Right cardiac atrium (tissue), 5 donors: ENCODE results near the gene DENND1A. TPM values are rescaled to one million over a fixed set of nuclear protein-coding genes. Genes with fewer than 3 reads are reported as not detected.
"Not testable (repeated sequence)": the region's sequence is repeated elsewhere in the genome, so short reads cannot be mapped to it uniquely, and the experiment has no call there.

Source experiments
- ATAC-seq, 2 donors: fragments of 200-7000 bp; cut with Tn5 transposase; one replicate each; pipeline versions ENCODE4 v1.8.0 to v1.9.1; 2020; ENCODE audit warnings: moderate library complexity in 2 of 2, mild to moderate bottlenecking in 1 of 2
- DNase-seq, 3 donors: peaks; one replicate each; pipeline ENCODE4 v3.0.0-alpha.2; 2020
- H3K27ac ChIP-seq: one replicate; pipeline ENCODE4 v1.5.1; 2013; ENCODE audit warnings: mild to moderate bottlenecking, low read length, control low read depth, moderate library complexity
- H3K27me3 ChIP-seq: one replicate; pipeline ENCODE4 v1.6.1; 2013; ENCODE audit not compliant: control insufficient read depth, insufficient read depth
- H3K4me1 ChIP-seq: one replicate; pipeline ENCODE4 v1.6.1; 2013; ENCODE audit warnings: low read length; ENCODE audit not compliant: control insufficient read depth, insufficient read depth
- H3K4me3 ChIP-seq: one replicate; pipeline ENCODE4 v1.5.1; 2013; ENCODE audit warnings: low read length, control low read depth
- H3K9me3 ChIP-seq: one replicate; pipeline ENCODE4 v1.6.1; 2013; ENCODE audit warnings: low read length; ENCODE audit not compliant: control insufficient read depth
- WGBS: extraction: QIAGEN DNeasy Blood & Tissue Kit; methylation state at CpG from one replicate; pipeline ENCODE4 v1.1.7; 2013; 5-methylcytosine and 5-hydroxymethylcytosine counted together
- intact Hi-C, 4 donors: fragments of 100-400 bp; cut with DNase I; formaldehyde crosslinking; loops; one replicate each; pipeline versions ENCODE4 v1.11.0 to v1.14.0; 2022 to 2023
- polyA plus RNA-seq: library from polyadenylated mRNA; stranded (reverse); fragments of 200-250 nt; gene quantifications from one replicate; pipeline ENCODE4 v1.2.3, GENCODE V29; 2013
- total RNA-seq, 4 donors: library from RNA; stranded (reverse); fragmentation: NEBNext Ultra II Directional; extraction: Animal tissue kit (Norgen Biotek cat#: 25700); gene quantifications; one replicate each; pipeline ENCODE4 v1.2.1, GENCODE V29; 2021
- donor health status: healthy with polysubstance abuse.
- donor health status: DM: no; HTN: yes; CAD: no.
- donor health status: DM: no; HTN: no; CAD: no.
- donor health status: DM: no; HTN: yes; CAD: no; lungs with severe emphysema.
- donor health status: DM: yes; HTN: yes; CAD: no.

DENND1A gene
- total and polyA plus RNA-seq, 5 donors: 11.4 to 19.3 (median 17.4) TPM

- no peak for DNase-seq
- no peaks in the 10 kb centered on the region for H3K27me3 ChIP-seq
- intact Hi-C loops: no loop called here
- no peaks in the 10 kb centered on the region for H3K9me3 ChIP-seq
- 67% methylated on average over 8 of the region's 8 CpGs for WGBS
- H3K4me1 ChIP-seq: no peaks in the 10 kb centered on the region
- ATAC-seq: no peak
- H3K27ac ChIP-seq: no peak overlapping the region
- H3K4me3 ChIP-seq: no peak overlapping the region
Observed at GRCh38 chr9:123946101-123946821, 16.3 kb upstream of the DENND1A start.

- DNase-seq (no peak), ATAC-seq (no peak)
- H3K27ac ChIP-seq: no peak overlapping the region
- no peaks in the 10 kb centered on the region for H3K9me3 ChIP-seq
- intact Hi-C loops: no loop called here
- no peaks in the 10 kb centered on the region for H3K4me1 ChIP-seq
- no peaks in the 10 kb centered on the region for H3K27me3 ChIP-seq
- WGBS: 83% methylated on average over 12 of the region's 12 CpGs
- no peak overlapping the region for H3K4me3 ChIP-seq
Observed at GRCh38 chr9:123945532-123945931, 15.6 kb upstream of the DENND1A start.

- WGBS: 95% methylated on average over 8 of the region's 8 CpGs
- H3K27me3 ChIP-seq, ATAC-seq, H3K27ac ChIP-seq, H3K4me3 ChIP-seq, intact Hi-C loops, H3K9me3 ChIP-seq, DNase-seq, H3K4me1 ChIP-seq: not testable (repeated sequence)
Observed at GRCh38 chr9:123944464-123944863, 14.5 kb upstream of the DENND1A start.

- 96% methylated on average over 2 of the region's 2 CpGs for WGBS
- Histone ChIP-seq H3K9me3 (no peaks in the 10 kb centered on the region), H3K4me1 (no peaks in the 10 kb centered on the region), H3K27ac (no peak overlapping the region), H3K4me3 (no peak overlapping the region), H3K27me3 (peaks cover 2% of the 10 kb centered on the region)
- DNase-seq (no peak), ATAC-seq (no peak)
- intact Hi-C loops: no loop called here
Observed at GRCh38 chr9:123943671-123944070, 13.7 kb upstream of the DENND1A start.

GRCh38 chr9:123942542-123942941 is 12.6 kb upstream of the DENND1A start:
- Histone ChIP-seq H3K4me3 (no peak overlapping the region), H3K27ac (no peak overlapping the region), H3K27me3 (peaks cover 2% of the 10 kb centered on the region), H3K4me1 (no peaks in the 10 kb centered on the region), H3K9me3 (no peaks in the 10 kb centered on the region)
- 77% methylated on average over 10 of the region's 10 CpGs for WGBS
- DNase-seq (peak in 2 of 3 donors; percentile 22 to 61), ATAC-seq (peak in 1 of 2 donors; percentile 29)
- intact Hi-C loops: no loop called here

- WGBS: 80% methylated on average over 7 of the region's 7 CpGs
- intact Hi-C loops: no loop called here
Observed at GRCh38 chr9:123941524-123942070, 11.7 kb upstream of the DENND1A start.

GRCh38 chr9:123940721-123941523 is 11.0 kb upstream of the DENND1A start:
- H3K27me3 ChIP-seq: peaks cover 2% of the 10 kb centered on the region
- WGBS: 77% methylated on average over 8 of the region's 8 CpGs

More at GRCh38 chr9:123941524-123942070, 11.7 kb upstream of the DENND1A start:
- Histone ChIP-seq H3K27ac (no peak overlapping the region), H3K4me1 (no peaks in the 10 kb centered on the region), H3K9me3 (no peaks in the 10 kb centered on the region), H3K27me3 (peaks cover 2% of the 10 kb centered on the region), H3K4me3 (no peak overlapping the region)
- DNase-seq (no peak), ATAC-seq (no peak)

GRCh38 chr9:123938401-123938800 is 8.5 kb upstream of the DENND1A start:
- no peak for DNase-seq
- Histone ChIP-seq H3K4me3 (no peak overlapping the region), H3K4me1 (no peaks in the 10 kb centered on the region), H3K27me3 (peaks cover 2% of the 10 kb centered on the region), H3K9me3 (no peaks in the 10 kb centered on the region), H3K27ac (no peak overlapping the region)
- 87% methylated on average over 5 of the region's 5 CpGs for WGBS
- intact Hi-C loops: no loop called here
- no peak for ATAC-seq

More at GRCh38 chr9:123940721-123941523, 11.0 kb upstream of the DENND1A start:
- no peak for ATAC-seq
- no peak for DNase-seq
- intact Hi-C loops: no loop called here
- H3K27ac ChIP-seq: no peak overlapping the region
- H3K4me3 ChIP-seq: no peak overlapping the region
- H3K4me1 ChIP-seq: no peaks in the 10 kb centered on the region
- no peaks in the 10 kb centered on the region for H3K9me3 ChIP-seq

- H3K4me3 ChIP-seq, H3K27ac ChIP-seq, ATAC-seq, H3K9me3 ChIP-seq, H3K27me3 ChIP-seq, H3K4me1 ChIP-seq, intact Hi-C loops, DNase-seq: not testable (repeated sequence)
- WGBS: 86% methylated on average over 3 of the region's 3 CpGs
Observed at GRCh38 chr9:123936575-123936974, 6.6 kb upstream of the DENND1A start.

GRCh38 chr9:123933440-123934212 is 3.7 kb upstream of the DENND1A start:
- no peaks in the 10 kb centered on the region for H3K4me1 ChIP-seq
- peak in 1 of 2 donors; percentile 61 for ATAC-seq
- H3K9me3 ChIP-seq: no peaks in the 10 kb centered on the region
- no peak overlapping the region for H3K4me3 ChIP-seq
- intact Hi-C loops: no loop called here
- DNase-seq: no peak
- no peaks in the 10 kb centered on the region for H3K27me3 ChIP-seq
- H3K27ac ChIP-seq: no peak overlapping the region
- WGBS: 45% methylated on average over 5 of the region's 5 CpGs
